GM18507 (cell line): ENCODE measurements around the gene GVQW3.

Experiments
- DNase-seq: peaks from one replicate; pipeline ENCODE4 v3.0.0; 2011; ENCODE audit warnings: low read depth; ENCODE audit not compliant: insufficient read length; ENCODE audit errors: extremely low spot score
- FAIRE-seq: peaks from 2 replicates; lab custom pipeline; 2011; peaks lifted over from hg19 to GRCh38; lab: Jason Lieb, UNC

The GVQW3 gene

GRCh38 chr11:76380977-76381719, at the start of gene GVQW3, which contains the start of gene THAP12:
Gene GVQW3 (plus strand): TSS chr11:76381323. CDS start chr11:76381829, 506 bp downstream.
Gene THAP12 (minus strand): TSS chr11:76381132. CDS start chr11:76380836, 296 bp downstream.
- FAIRE-seq (peak; percentile 93), DNase-seq (peak; percentile 95)

- DNase-seq (no peak), FAIRE-seq (no peak)
These were observed 46.2 kb upstream of the GVQW3 start for GRCh38 chr11:76334826-76335389.

- no peak for DNase-seq
- FAIRE-seq, result no peak
These were observed 45.3 kb upstream of the GVQW3 start for GRCh38 chr11:76335842-76336241.

- FAIRE-seq (no peak), DNase-seq (no peak)
These were observed 44.5 kb upstream of the GVQW3 start for GRCh38 chr11:76336597-76336996.

GRCh38 chr11:76337469-76337868, 43.7 kb upstream of the GVQW3 start:
- no peak for FAIRE-seq

GRCh38 chr11:76337923-76338322, 43.2 kb upstream of the GVQW3 start:
- no peak for FAIRE-seq
- no peak for DNase-seq

More at GRCh38 chr11:76337469-76337868, 43.7 kb upstream of the GVQW3 start:
- no peak for DNase-seq

GRCh38 chr11:76339221-76339620, 41.9 kb upstream of the GVQW3 start:
- FAIRE-seq, result no peak

GRCh38 chr11:76347466-76347865, 33.7 kb upstream of the GVQW3 start:
- FAIRE-seq (no peak), DNase-seq (no peak)

More at GRCh38 chr11:76339221-76339620, 41.9 kb upstream of the GVQW3 start:
- no peak for DNase-seq

- DNase-seq, result no peak
- no peak for FAIRE-seq
These were observed 32.8 kb upstream of the GVQW3 start for GRCh38 chr11:76348348-76348747.

- no peak for FAIRE-seq
- DNase-seq, result no peak
These were observed 26.0 kb upstream of the GVQW3 start for GRCh38 chr11:76355172-76355571.

GRCh38 chr11:76361374-76361773, 19.7 kb upstream of the GVQW3 start:
- no peak for DNase-seq
- FAIRE-seq, result no peak

- FAIRE-seq, result no peak
These were observed 19.3 kb upstream of the GVQW3 start for GRCh38 chr11:76361776-76362175.

GRCh38 chr11:76362716-76363115, 18.4 kb upstream of the GVQW3 start:
- no peak for FAIRE-seq
- no peak for DNase-seq

More at GRCh38 chr11:76361776-76362175, 19.3 kb upstream of the GVQW3 start:
- DNase-seq, result no peak

- FAIRE-seq (no peak), DNase-seq (no peak)
These were observed 16.0 kb upstream of the GVQW3 start for GRCh38 chr11:76365038-76365679.

- no peak for FAIRE-seq
- no peak for DNase-seq
These were observed 12.6 kb upstream of the GVQW3 start for GRCh38 chr11:76368490-76368889.

- no peak for FAIRE-seq
- no peak for DNase-seq
These were observed 11.7 kb upstream of the GVQW3 start for GRCh38 chr11:76369406-76369805.

- peak; percentile 31 for FAIRE-seq
These were observed 10.0 kb upstream of the GVQW3 start for GRCh38 chr11:76371170-76371569.

GRCh38 chr11:76376746-76377558, 4.2 kb upstream of the GVQW3 start:
- DNase-seq, result no peak
- peak; percentile 21 for FAIRE-seq

More at GRCh38 chr11:76371170-76371569, 10.0 kb upstream of the GVQW3 start:
- DNase-seq, result no peak

GRCh38 chr11:76379807-76380158, 1.3 kb upstream of the GVQW3 start:
- FAIRE-seq, result no peak

More at GRCh38 chr11:76379807-76380158, 1.3 kb upstream of the GVQW3 start:
- no peak for DNase-seq
